ENCODE results near the gene PANK2.
"Not testable (repeated sequence)": the region's sequence is repeated elsewhere in the genome, so short reads cannot be mapped to it uniquely, and the experiment has no call there.

Gene PANK2

GRCh38 chr20:3888622-3889488 lies at the start of gene PANK2:
PANK2 (plus strand) TSS chr20:3889387.
- DNase-seq = peak; percentile 98

DNA sequence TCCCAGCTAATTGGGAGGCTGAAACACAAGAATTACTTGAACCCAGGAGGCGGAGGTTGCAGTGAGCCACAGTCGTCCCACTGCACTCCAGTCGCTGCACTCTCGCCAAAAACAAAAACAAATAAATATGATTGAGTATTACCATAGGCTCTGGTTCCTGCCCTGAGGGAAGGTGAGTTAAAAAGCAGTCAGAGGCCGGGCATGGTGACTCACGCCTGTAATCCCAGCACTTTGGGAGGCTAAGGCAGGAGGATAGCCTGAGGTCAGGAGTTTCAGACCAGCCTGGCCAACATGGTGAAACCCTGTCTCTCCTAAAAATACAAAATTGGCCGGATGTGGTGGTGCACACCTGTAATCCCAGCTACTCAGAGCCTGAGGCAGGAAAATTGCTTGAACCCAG lies 49.0 kb upstream of the PANK2 start:
- DNase-seq = not testable (repeated sequence)

- no peak for DNase-seq
Observed at GRCh38 chr20:3842348-3842930, 46.7 kb upstream of the PANK2 start.

DNA sequence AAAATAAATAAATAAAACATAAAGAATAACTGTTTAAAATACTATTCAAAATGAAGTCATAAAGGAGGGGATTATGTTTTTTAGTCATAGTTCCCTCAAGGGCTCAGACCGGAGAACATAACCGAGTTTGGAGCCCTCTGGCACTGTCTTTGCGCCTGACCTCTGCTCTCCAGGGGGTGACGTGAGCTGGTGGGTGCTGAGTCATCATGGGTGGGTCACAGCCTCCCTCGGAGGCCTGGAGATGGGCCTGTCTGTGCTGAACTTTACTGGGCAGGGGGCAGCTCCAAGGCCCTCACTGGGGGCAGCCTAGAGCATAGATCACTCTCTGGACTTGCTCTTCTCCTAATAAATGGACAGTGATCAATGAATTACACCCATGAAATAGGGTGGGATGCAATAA lies 45.7 kb upstream of the PANK2 start:
- DNase-seq = no peak

DNA sequence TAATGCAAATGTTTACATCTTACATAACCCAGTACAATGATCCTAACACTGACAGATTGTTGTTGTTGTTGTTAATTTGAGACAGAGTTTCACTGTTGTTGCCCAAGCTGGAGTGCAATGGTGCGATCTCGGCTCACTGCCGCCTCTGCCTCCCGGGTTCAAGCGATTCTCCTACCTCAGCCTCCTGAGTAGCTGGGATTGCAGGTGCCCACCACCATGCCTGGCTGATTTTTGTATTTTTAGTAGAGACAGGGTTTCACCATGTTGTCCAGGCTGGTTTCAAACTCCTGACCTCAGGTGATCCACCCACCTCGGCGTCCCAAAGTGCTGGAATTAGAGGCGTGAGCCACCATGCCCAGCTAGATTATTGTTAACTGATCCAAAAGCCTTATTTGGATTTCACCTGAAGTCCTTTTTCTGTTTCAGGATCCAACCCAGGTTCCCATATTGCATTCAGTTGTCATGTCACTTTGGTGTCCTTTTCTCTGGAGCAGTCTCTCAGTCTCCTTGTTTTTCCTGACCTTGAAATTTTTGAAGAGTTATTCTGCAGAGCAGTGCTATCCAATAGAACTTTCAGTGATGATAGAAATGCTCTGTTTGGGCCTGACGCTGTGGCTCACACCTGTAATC lies 45.1 kb upstream of the PANK2 start:
- DNase-seq = not testable (repeated sequence)

- DNase-seq = no peak
Observed at GRCh38 chr20:3846378-3846739, 42.8 kb upstream of the PANK2 start.

DNA sequence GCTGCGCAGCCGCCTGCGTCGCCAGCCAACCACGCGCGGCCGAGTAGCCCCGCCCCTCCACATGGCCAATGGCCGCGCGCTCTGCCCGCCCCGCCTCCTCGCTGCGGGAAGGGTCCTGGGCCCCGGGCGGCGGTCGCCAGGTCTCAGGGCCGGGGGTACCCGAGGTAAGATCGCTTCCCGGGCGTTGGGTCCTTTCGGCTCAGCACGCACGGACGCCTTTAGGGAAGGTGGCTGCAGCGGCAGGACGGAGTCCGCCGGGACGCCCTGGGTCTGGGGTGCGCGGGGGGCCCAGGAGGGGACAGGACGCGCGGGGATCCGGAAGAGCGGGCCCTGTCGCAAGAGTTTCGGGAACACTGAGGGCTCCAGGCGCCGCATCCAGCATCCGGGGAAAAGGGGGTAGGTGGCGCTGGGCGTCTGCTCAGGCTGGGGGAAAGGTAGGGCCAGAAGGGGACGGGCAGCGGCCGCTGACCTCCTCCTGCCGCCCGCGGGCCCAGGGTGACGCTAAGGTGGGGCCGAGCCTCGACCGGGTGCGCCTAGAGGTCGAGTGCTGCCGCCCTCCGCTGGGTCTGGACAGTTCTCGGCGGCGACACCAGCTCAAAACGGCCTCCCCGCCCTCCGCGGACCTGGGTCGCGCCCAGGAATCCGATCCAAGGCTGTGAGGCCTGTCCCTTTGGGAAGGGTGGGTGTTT lies 42.3 kb upstream of the PANK2 start, which contains the start of gene MAVS:
Gene MAVS (plus strand): TSS at position 95 of the 689 bp plus-strand sequence. CDS start 7,791 bp downstream, outside the sequence.
- peak; percentile 52 to 78 for DNase-seq

DNA sequence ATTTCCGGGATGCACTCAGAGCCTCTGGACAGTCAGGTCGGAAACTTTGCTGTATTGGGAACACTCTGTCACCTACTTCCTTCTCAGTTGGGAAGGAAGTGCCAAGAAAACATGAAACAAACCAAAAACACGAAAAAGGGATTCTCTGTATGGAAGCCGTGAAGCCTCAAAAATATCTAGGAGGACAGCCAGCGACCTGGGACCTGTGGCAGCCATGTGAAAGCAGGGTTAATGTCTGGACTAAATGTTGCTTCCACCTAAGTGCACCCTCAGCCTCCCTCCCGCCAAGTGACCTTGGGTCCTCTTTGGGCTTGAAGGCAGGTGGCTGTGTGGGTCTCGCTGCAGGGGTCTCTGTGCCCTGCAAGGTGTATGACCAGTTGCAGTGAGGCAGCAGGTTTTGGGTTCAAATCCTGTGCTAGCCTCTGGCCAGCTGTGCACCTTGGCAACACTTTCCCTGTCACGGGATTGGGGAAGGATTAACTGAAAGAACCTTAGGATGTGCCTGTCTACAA lies 41.7 kb upstream of the PANK2 start:
- DNase-seq = peak in 1 of 2 experiments; percentile 58

DNA sequence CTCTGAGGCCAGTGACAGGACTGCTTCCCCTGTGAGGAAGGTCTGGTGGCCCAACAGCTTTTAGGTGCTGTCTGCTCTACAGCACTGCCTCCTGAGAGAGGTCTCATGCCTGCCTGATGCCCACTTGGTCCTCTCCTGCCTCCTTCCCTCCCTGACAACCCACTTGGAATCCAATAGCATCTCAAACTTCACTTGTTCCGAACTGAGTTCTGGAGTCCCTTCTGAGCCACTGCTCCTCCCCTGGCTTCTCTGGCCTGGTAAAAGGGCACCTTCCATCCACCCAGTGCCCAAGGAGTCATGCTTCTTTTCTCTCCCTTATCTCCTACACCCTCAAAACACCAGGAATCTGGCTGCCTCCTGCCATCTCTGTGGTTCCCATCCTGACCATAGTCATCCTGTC lies 40.6 kb upstream of the PANK2 start:
- no peak for DNase-seq

DNA sequence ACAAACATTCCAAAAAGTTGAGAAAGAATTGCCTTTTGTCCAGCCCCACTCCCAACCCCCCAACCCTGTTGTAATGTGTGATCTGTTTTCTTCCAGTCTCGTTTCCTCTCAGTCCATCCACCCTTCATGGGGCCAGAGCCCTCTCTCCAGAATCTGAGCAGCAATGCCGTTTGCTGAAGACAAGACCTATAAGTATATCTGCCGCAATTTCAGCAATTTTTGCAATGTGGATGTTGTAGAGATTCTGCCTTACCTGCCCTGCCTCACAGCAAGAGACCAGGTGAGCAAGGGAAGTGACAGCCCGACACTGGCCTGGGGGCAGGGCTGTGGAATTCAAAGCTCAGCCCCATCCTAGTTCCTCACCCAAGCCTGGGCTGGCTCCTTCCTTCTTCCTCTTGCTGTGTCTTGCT lies 34.7 kb upstream of the PANK2 start:
- DNase-seq = no peak

- DNase-seq = no peak
Observed at GRCh38 chr20:3857405-3857804, 31.8 kb upstream of the PANK2 start.

DNA sequence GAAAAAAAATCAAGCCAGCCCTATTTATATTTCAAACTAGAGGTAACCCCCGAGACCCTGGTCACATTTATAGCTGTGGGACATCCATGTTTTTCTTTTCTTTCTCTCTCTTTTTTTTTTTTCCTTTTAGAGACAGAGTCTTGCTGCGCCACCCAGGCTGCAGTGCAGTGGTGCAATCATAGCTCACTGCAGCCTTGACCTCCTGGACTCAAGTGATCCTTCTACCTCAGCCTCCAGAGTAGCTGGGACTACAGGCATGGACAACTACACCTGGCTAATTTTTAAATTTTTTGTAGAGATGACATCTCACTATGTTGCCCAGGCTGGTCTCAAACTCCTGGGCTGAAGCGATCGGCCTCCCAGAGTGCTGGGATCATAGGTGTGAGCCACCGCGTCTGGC lies 30.5 kb upstream of the PANK2 start:
- no peak for DNase-seq

DNA sequence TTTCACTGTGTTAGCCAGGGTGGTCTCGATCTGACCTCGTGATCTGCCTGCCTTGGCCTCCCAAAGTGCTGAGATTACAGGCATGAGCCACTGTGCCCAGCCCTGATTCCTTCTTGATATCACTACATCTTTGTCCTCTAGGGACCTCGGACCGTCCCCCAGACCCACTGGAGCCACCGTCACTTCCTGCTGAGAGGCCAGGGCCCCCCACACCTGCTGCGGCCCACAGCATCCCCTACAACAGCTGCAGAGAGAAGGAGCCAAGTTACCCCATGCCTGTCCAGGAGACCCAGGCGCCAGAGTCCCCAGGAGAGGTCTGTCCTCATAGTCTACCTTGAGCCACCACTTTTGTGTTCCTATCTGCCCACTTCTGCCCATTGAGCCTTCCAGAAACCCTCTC lies 28.0 kb upstream of the PANK2 start:
- DNase-seq = no peak

DNA sequence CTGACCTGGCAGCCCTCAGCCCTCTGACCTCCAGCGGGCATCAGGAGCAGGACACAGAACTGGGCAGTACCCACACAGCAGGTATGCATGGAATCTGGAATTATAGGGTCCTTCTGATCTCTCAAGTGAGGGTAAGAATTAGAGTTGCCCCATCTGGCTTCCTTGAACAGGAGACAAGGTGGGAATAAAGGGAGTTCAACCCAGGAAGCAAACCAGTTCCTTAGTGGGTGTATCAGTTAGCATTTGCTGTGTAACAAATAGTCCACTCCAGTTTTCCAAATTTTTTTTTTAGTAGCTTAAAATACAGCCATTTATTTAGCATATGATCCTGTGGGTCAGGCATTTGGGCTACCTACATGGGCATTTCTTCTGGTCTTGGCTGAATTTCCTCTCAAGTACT lies 26.9 kb upstream of the PANK2 start:
- DNase-seq = no peak

DNA sequence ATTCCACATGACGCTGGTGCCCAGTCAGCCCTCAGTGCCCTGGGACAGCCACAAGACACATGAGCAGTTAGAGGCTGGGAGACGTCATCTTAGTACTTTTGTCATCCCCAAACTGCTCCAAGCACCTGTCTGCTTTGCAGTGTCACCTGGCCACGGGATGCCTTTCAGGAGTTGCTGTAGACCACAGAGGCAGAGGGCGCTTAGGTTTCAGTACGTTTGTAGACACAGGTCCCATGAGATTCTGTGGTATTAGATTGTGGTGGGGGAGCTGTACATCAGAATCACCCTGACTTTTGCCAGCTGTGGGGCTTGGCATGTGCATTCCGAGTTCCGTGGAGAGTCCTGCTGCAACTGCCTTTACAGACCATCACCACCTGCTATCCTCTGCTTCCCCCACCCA lies 25.9 kb upstream of the PANK2 start:
- DNase-seq = no peak

DNA sequence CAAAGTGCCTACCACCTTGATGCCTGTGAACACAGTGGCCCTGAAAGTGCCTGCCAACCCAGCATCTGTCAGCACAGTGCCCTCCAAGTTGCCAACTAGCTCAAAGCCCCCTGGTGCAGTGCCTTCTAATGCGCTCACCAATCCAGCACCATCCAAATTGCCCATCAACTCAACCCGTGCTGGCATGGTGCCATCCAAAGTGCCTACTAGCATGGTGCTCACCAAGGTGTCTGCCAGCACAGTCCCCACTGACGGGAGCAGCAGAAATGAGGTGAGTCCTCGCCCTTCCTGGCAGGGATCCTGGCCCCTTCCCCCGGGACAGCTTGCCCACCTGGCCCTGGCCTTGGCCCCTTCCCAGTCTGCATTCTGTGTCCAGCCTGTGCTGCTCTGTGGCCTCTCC lies 24.7 kb upstream of the PANK2 start:
- no peak for DNase-seq

DNA sequence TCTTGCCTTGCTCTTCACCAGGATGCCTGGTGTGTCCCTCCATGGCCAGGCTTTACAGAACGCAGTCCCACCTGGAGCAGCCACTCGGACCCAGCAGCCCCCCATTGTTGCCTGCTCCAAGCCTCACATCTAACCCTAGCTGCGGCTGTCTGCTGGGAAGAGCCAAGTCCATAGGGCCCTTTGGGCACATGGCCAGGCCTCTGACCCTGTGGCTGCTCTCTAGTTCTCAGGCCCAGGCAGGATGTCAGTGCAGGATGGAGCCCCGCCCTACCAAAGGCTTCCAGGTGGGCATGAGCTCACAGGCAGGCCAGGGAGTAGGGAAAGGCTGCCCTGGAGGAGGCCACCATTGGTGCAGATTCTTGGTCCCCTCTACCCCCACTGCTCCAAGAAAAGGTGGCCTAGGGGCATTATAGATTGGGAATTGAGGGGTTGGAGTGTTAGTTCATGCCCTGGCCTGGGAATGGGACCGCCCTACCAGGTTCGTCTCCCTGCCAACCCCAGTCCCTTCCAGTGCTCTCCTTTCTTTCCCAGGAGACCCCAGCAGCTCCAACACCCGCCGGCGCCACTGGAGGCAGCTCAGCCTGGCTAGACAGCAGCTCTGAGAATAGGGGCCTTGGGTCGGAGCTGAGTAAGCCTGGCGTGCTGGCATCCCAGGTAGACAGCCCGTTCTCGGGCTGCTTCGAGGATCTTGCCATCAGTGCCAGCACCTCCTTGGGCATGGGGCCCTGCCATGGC lies 23.9 kb upstream of the PANK2 start:
- DNase-seq = no peak

DNA sequence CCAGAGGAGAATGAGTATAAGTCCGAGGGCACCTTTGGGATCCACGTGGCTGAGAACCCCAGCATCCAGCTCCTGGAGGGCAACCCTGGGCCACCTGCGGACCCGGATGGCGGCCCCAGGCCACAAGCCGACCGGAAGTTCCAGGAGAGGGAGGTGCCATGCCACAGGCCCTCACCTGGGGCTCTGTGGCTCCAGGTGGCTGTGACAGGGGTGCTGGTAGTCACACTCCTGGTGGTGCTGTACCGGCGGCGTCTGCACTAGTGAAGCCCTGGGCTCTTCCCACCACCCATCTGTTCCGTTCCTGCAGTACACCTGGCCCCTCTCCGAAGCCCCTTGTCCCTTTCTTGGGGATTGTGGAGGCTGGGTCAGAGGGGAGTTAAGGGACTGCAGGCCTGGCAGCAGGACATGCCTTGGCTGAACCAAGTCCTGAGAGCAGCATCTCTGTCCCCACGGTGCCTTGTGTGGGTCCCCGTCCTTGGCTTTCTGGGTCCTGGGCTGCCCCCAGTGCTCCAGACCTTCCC lies 23.2 kb upstream of the PANK2 start:
- no peak for DNase-seq

DNA sequence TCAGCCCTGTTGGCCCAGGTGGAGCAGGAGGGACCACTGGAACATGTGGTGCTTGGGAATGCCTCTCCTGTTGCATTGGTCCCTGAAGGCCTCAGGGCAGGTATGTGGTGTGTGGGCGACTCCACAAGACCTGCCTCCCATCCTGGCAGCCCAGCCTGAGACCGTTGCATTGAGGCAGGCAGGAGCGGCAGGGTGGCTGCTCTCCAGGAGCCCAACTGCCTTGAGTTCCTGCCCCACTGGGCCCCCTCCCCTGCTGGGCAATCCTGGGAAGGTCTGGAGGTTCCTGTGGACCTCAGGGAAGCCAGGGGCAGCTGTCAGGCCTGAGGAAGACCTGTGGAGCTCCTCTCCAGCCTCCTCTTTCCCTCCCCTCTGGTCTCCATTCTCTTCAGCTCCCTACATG lies 22.7 kb upstream of the PANK2 start:
- DNase-seq = no peak

GRCh38 chr20:3867802-3868201 lies 21.4 kb upstream of the PANK2 start:
- DNase-seq = no peak

DNA sequence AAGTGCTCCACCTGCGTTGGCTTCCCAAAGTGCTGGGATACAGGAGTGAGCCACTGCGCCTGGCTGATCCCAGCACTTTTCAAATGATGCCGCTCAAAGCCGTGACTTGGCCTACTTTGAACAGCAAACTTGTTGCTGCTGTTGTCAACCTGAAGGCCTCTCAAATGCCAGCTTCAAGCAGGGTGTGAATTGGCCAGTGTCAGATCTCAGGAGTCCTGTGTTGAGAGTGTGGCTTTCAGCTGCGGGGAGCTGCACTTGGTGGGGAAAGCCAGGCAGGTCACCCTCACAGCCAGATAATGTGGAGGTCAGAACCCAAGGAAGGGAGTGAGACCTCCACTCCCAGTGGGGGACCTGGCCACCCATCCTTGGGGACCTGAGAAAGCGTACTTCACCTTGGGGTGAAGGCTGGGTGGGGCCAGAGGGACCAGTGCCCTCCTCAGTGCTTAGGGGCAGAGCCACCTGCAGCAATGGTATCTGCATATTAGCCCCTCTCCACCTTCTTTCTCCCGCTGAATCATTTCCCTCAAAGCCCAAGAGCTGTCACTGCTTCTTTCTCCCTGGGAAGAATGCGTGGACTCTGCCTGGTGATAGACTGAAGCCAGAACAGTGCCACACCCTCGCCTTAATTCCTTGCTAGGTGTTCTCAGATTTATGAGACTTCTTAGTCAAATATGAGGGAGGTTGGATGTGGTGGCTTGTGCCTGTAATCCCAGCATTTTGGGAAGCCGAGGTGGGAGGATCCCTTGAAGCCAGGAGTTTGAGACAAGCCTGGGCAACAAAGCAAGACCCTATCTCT lies 19.1 kb upstream of the PANK2 start:
- no peak for DNase-seq
